ENCODE measurements around the gene C5orf58. TPM values are rescaled to one million over a fixed set of nuclear protein-coding genes. Genes with fewer than 3 reads are reported as not detected.

The C5orf58 gene
- total RNA-seq, 1 donor from 2014 or later, result not detected

DNA sequence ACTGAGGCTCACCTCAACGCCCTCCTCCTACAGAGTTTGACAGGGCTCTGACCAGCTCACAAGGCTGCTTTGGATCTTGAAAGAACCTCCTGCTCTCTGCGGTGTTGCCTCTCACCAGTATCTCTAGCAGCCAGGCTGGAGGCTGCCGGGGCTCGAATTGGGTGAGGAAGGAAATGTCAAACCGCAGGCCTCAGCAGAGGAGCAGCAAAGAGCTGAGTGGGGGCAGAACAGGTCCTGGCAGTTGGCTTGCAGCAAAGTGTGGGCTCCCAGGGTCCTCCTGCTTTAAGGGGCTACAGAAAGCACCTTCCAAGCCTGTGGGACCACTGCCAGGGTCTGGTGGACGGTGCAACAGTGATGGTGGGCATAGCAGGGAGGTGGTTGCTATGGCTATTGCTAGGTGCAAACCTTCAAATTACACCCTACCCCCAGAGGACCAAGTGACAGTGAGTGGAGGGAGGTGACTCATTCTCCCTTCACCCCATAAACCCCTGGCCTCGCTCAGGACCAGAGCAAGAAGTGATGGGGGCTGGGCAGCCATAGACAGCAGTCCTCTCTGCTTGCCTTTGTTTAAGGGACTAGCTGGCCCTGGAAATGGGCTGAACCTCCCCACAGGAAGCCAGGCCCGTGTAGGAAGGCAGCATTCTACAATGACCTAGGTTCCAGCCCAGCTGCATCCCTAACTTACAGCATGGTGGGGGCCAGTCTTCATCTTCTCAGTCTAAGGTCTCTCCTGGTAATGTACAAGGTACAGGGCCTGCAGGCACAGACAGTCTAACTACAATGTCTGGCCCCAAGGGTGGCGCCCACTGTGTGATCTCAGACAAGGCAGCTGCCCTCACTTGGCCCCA lies 46.0 kb downstream of the C5orf58 start:
- H3K4me1 Mint-ChIP-seq, result peaks cover 12% of the 10 kb centered on the region
- no peak for DNase-seq (ENCODE audit: low read depth, low spot score)
- H3K9me3 Mint-ChIP-seq, result no peaks in the 10 kb centered on the region
- H3K36me3 Mint-ChIP-seq (ENCODE audit: low read depth), result no peaks in the 10 kb centered on the region
- no peak overlapping the region for H3K27ac Mint-ChIP-seq (ENCODE audit: unreplicated experiment)
- TF ChIP-seq, protein P1, sequence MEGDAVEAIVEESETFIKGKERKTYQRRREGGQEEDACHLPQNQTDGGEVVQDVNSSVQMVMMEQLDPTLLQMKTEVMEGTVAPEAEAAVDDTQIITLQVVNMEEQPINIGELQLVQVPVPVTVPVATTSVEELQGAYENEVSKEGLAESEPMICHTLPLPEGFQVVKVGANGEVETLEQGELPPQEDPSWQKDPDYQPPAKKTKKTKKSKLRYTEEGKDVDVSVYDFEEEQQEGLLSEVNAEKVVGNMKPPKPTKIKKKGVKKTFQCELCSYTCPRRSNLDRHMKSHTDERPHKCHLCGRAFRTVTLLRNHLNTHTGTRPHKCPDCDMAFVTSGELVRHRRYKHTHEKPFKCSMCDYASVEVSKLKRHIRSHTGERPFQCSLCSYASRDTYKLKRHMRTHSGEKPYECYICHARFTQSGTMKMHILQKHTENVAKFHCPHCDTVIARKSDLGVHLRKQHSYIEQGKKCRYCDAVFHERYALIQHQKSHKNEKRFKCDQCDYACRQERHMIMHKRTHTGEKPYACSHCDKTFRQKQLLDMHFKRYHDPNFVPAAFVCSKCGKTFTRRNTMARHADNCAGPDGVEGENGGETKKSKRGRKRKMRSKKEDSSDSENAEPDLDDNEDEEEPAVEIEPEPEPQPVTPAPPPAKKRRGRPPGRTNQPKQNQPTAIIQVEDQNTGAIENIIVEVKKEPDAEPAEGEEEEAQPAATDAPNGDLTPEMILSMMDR (conservative IDR thresholded peaks at IDR 0.05), result no peak
- H3K4me3 Mint-ChIP-seq, result no peak overlapping the region
- peaks cover 3% of the 10 kb centered on the region for H3K27me3 Mint-ChIP-seq (ENCODE audit: low read depth)

DNA sequence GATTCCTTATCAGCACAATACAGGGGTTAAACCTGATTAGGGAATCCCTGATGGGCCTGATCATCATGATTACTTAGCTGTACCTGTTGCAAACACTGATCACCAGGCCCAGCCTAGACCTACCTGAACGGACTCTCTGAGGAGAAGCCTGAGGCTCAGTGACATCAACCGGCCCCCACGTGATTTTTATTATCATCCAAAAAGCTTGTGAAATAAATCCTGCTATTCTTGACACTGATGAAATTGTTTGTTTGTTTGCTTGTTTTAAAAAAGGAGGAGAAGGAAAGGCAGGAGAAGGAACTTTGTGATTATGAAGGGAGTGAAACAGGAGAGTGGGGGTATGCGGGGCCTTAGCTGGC lies 46.7 kb downstream of the C5orf58 start:
- TF ChIP-seq, protein P1 (conservative IDR thresholded peaks at IDR 0.05), result no peak
- peaks cover 12% of the 10 kb centered on the region for H3K4me1 Mint-ChIP-seq
- H3K9me3 Mint-ChIP-seq, result no peaks in the 10 kb centered on the region
- H3K36me3 Mint-ChIP-seq (ENCODE audit: low read depth), result no peaks in the 10 kb centered on the region
- no peak for DNase-seq (ENCODE audit: low read depth, low spot score)
- H3K27me3 Mint-ChIP-seq (ENCODE audit: low read depth), result peaks cover 3% of the 10 kb centered on the region
- H3K4me3 Mint-ChIP-seq, result no peak overlapping the region
- H3K27ac Mint-ChIP-seq (ENCODE audit: unreplicated experiment), result no peak overlapping the region

DNA sequence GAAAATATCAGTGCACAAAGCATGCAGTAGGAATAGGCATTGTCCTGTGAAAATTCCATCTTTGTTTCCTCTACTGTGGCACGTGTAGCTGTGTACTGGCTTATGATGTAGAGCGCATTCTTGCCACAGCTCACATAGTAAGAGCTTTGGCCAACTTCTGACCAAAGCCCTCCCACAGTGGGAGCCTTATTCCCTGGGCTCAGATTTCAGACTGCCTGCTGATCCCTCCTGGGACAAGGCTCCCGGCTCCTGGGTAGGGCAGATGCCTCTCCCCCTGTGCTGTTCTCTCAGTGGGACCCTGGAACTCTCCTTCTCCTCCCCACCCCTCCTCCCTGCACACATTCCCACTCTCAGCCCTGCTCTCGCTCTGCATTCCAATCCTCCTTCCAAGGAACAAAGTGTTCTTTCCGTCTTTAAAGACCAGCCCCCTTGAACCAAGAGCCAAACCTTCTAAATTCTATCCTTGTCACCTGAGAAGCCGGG lies 47.3 kb downstream of the C5orf58 start:
- H3K27me3 Mint-ChIP-seq (ENCODE audit: low read depth), result peaks cover 3% of the 10 kb centered on the region
- H3K4me1 Mint-ChIP-seq, result peaks cover 12% of the 10 kb centered on the region
- no peaks in the 10 kb centered on the region for H3K36me3 Mint-ChIP-seq (ENCODE audit: low read depth)
- H3K27ac Mint-ChIP-seq (ENCODE audit: unreplicated experiment), result peak overlapping the region; percentile 29
- DNase-seq (ENCODE audit: low read depth, low spot score), result no peak
- no peak overlapping the region for H3K4me3 Mint-ChIP-seq
- peaks cover under 1% of the 10 kb centered on the region for H3K9me3 Mint-ChIP-seq
- TF ChIP-seq, protein P1 (conservative IDR thresholded peaks at IDR 0.05), result no peak

DNA sequence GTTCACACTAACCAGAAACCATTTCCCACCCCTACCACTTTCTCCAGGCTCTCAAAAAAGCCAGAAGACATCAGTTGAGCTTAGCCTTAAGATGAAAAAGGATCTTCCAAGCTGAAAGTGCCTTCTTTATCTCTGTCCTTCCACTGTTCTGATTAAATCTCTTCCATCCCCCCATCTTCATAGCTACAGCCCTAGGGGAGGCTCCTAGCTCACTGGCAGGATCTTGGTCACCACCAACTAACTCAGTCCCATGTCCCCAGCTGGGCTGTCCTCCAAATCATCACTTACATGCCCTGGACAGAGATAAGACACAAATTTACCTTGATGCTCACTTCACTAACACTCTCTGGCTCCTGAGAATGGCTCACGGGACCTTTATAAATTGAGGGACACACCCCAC lies 50.5 kb downstream of the C5orf58 start:
- TF ChIP-seq, protein P1 (conservative IDR thresholded peaks at IDR 0.05), result no peak
- no peak for DNase-seq (ENCODE audit: low read depth, low spot score)
- H3K4me1 Mint-ChIP-seq, result peaks cover 17% of the 10 kb centered on the region
- peaks cover 5% of the 10 kb centered on the region for H3K36me3 Mint-ChIP-seq (ENCODE audit: low read depth)
- peaks cover 10% of the 10 kb centered on the region for H3K9me3 Mint-ChIP-seq
- no peak overlapping the region for H3K27ac Mint-ChIP-seq (ENCODE audit: unreplicated experiment)
- H3K27me3 Mint-ChIP-seq (ENCODE audit: low read depth), result peaks cover 3% of the 10 kb centered on the region
- no peak overlapping the region for H3K4me3 Mint-ChIP-seq

DNA sequence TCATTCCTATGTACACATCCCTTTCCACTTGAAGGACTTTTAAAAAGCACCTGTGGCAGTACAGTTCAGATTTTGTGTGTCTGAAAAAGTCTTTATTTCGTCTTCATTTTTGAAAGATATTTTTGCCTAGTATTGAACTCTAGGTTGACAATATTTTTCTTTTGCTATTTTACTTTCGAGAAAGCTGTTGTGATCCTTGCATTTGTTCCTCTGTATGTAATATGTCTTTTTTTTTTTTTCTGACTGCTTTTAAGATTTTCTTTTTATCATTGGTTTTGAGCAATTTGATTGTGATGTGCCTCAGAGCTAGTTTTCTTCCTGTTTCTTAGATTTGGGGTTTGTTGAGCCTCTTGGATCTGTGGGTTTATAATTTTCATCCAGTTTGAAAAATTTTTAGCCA lies 51.4 kb downstream of the C5orf58 start:
- Mint-ChIP-seq H3K4me1 (peaks cover 16% of the 10 kb centered on the region), H3K27me3 (ENCODE audit: low read depth) (peaks cover 3% of the 10 kb centered on the region), H3K9me3 (peaks cover 10% of the 10 kb centered on the region), H3K27ac (ENCODE audit: unreplicated experiment) (no peak overlapping the region), H3K4me3 (no peak overlapping the region), H3K36me3 (ENCODE audit: low read depth) (peaks cover 5% of the 10 kb centered on the region)
- DNase-seq (ENCODE audit: low read depth, low spot score), result no peak
- TF ChIP-seq, protein P1 (conservative IDR thresholded peaks at IDR 0.05), result no peak

Measured in neural crest cell (in vitro differentiated cells).